NCI-H146 treated with DMSO at 0.1 percent for 48 hours (cell line): ENCODE results near the gene CCDC142.
A peak's percentile ranks its signal among the peaks of the same experiment; 100 is the strongest.

Source experiments
- DNase-seq: peaks from one replicate; lab custom pipeline; 2025; ENCODE audit not compliant: unreplicated experiment; lab: John Stamatoyannopoulos, UW

CCDC142 gene

DNA sequence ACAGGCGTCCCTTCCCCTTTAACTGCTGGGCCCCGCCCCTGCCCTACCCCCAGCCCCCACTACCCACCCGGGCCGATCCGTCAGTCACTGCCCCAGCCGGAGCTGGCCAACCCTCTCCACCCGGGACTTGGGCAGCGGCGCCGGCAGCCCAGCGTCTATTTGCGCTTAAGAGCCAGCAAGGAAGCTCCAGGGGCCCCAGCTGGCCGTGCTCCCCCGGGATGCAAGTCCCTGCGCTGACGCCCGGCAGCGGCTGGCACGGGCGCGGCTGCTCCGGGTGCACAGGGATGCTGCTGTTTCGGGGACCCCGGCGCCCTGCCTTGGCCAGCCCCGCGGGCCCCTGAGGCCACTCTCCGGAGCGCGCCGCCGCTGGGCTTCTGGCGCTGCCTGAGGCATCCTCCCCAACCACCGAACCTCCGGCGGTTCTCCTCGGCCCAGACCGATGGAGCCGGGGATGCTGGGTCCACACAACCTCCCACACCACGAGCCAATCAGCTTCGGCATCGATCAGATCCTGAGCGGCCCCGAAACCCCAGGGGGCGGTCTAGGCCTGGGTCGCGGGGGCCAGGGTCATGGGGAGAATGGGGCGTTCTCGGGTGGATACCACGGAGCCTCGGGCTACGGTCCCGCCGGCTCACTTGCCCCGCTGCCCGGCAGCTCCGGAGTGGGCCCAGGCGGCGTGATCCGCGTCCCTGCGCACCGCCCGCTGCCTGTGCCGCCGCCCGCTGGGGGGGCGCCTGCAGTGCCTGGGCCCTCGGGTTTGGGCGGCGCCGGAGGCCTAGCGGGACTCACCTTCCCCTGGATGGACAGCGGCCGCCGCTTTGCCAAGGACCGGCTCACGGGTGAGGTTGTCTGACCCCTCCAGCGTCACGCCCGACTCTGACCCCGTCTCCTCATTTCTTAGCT is 31.8 kb upstream of the CCDC142 start, which contains the start of gene TLX2:
Gene TLX2 (plus strand): TSS at position 83 of the 903 bp plus-strand sequence. CDS start 357 bp downstream, at position 440.
- DNase-seq: no peak

DNA sequence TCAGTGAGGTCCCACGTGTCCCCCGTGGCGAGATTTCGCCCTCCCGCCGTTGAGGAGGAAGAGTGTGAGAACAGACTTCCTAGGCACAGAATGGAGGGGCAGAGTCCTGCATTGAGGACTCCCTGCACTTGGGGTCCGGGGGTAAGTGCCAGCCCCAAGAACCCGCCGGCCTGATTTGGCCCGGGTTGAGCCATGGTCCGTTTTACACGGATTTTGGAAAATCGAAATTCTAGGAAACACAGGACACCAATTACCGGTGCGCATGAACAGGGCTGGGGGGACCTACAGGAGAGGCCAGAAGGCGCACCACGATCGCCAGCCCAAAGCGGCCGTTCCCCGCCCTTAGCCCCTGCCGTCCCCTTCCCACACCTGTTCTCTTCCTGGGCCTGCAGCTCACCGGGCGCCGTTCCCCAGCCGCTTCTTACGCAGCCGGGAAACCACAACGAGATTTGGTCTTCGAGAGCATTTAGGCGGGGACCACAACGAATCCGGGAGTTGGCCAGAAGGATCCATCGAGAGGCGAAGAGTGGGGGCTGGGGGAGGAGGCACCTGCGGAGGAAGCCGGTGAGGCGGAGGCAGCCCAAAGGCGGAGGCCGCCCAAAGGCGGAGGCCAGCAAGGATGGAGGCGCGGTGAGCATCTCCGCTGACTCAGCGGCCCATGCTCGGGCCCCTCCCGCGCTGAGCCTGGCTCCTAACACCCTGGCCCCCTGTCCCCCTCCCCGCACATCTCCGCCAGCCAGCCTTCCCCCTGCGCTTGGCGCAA is 31.0 kb upstream of the CCDC142 start:
- DNase-seq: peak; percentile 29

GRCh38 chr2:74512744-74513604 is 30.2 kb upstream of the CCDC142 start:
- peak; percentile 12 for DNase-seq

- no peak for DNase-seq
Observed at GRCh38 chr2:74511104-74511989, 28.5 kb upstream of the CCDC142 start.

GRCh38 chr2:74510272-74510671 is 27.5 kb upstream of the CCDC142 start:
- DNase-seq: no peak

GRCh38 chr2:74507926-74508520 is 25.2 kb upstream of the CCDC142 start:
- peak; percentile 61 for DNase-seq

GRCh38 chr2:74507145-74507925 is 24.5 kb upstream of the CCDC142 start, which contains the start of gene PCGF1:
Gene PCGF1, minus strand, starts transcription at chr2:74507695. Its CDS starts 27 bp downstream, at chr2:74507668.
- peak; percentile 96 for DNase-seq

DNA sequence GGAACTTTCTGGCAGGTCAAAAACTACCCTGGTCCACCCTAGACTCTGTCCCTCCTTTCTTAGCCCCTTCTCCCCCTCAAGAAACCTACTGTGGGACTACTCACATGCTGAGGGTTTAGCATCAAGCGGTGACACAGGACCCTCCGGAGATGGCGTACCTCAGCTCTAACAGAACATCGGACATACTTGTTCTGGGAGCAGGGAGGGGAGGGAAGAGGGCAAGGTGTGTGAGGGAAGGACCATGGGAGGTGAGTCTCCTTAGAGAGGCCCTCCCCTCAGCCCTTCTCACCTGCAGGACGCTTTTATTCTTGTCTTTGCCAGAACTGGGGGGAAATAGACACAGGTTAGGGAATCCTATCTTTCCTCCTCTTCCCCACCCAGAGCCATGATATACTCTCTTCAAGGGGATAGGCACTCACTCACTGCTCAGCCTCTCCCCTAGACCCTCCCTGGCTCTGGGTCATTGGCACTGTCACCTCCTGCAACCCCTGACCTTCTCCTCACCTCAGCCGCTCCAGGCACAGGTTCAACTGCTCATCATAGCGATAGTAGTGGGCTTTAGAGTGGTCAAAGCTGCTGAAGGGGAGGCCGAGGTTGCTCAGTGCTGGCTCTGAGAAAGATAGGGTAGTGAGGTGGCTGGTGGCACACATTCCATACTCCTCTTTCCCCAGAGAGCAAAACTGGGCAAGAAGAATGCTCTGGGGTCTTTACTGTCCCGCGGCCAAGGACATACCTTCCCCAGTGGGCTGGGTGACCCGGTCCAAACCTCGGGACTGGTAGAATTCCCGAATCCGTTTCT is 22.8 kb upstream of the CCDC142 start:
- no peak for DNase-seq

GRCh38 chr2:74504591-74504990 is 21.8 kb upstream of the CCDC142 start:
- DNase-seq: no peak

GRCh38 chr2:74503506-74504475 is 21.0 kb upstream of the CCDC142 start:
- no peak for DNase-seq

DNA sequence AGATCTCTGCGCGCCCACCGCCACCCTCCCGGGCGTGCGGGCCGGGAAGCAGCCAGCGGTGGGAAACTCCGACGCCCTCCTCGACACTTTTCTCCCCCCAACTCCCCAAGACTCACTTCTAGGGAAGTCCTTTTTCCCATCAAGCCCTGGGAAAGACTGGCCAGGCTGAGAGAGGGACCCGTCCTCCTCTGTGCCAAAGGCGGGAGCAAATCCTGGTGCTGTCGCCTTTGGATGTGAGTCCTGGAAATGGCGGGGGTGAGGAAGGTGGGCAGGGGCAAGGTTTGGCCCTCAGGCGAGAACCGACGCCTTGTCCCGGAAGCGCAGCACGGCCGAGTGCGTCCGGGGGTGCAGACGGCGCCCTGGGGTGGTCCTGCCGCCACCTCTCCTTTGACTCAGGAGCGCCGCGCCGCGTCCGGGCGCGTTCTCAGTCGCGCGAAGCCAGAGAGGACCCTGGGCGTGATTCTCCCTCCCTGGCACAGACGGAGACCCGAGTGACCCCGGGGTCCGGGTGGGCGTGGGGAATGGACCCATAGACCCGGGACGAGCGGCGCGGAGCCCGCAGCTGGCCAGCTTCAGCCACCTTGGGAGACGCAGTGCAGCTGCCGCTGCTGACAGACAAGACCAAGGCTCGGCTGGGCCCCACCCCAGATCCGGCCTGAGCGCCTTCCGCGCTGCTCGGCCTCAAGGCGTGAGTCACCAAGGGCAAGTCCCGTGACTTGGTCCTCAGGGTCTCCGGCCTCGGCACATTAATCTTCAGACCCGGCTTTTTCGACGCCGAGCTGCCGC is 20.1 kb upstream of the CCDC142 start:
- no peak for DNase-seq

GRCh38 chr2:74502147-74502719 is 19.4 kb upstream of the CCDC142 start:
- DNase-seq: no peak

GRCh38 chr2:74501335-74502071 is 18.7 kb upstream of the CCDC142 start:
- DNase-seq: no peak

DNA sequence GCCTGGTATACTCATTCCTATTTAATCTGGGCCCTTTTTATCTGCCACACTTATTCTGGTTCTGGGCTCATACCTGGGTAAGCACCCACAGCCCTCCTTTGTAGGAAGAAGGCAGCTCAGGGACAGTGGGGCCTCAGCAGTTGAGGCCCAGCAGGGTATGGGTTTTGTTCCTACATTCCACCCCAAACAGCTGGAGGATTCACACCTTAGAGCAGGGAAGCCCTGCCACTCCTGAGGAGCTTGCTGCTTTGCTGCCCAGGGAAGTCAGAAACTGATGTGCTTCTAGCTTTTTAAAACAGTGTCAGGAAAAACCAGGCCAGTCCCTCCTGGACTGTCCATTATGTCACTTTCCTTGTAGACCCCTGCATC is 17.8 kb upstream of the CCDC142 start:
- no peak for DNase-seq

DNA sequence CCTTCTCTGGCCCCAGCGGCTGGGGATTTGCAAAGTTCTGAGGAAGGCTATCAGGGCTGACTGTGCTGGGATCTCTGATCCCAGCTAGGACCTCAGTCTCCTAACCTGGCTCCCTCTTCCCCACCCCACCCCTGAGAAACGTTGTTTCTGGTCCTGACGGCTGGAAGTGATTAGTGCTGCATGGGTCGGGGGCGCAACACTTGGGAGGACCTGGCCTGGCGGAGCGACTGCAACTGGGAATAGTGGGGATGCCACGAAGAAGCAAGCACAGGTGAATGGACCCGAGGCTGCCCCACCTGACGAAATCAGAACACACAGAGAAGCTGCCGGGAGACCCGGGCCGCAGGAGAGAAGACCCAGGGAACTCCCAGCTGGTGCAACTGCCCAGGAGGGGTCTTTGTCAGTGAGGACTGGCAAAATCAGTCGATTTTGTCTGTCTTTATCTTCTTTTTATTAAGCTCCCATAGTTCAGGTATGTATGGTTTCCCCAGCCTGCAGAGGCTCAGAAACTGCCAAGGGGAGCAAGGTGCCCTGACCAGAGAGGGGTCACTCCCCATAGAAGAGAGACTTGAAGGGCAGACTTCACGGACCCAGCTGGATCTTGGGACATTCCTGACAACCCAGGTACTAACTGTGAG is 17.3 kb upstream of the CCDC142 start:
- DNase-seq: no peak
